OCI-LY3 (cell line): Measurements from ENCODE around the gene GOLGA8Q.
"Not testable (repeated sequence)": the region's sequence is repeated elsewhere in the genome, so short reads cannot be mapped to it uniquely, and the experiment has no call there.

Source experiments
- H2AFZ ChIP-seq: fragments of 200-600, 300-600 bp; shearing (Covaris generic); 2 replicates; pipeline ENCODE4 v1.6.0; 2014; ENCODE audit warnings: antibody characterized with exemption, low read depth, low read length
- H3K27ac ChIP-seq: fragments of 200-600, 300-600 bp; sonication (generic); 2 replicates; pipeline ENCODE4 v1.5.1; 2014; ENCODE audit warnings: mild to moderate bottlenecking, low read length, moderate library complexity, mixed read lengths
- H3K27me3 ChIP-seq: fragments of 200-600, 300-600 bp; sonication (generic); 2 replicates; pipeline ENCODE4 v1.6.1; 2014; ENCODE audit warnings: low read depth, low read length, mixed read lengths
- H3K36me3 ChIP-seq: fragments of 200-600, 300-600 bp; sonication (generic); replicated peaks from 2 replicates; pipeline ENCODE3; 2014; ENCODE audit warnings: low read depth, low read length, mixed read lengths
- H3K4me1 ChIP-seq: fragments of 300-600, 200-600 bp; sonication (generic); 2 replicates; pipeline ENCODE4 v1.6.1; 2014; ENCODE audit warnings: low read length, mixed read lengths
- H3K4me2 ChIP-seq: fragments of 200-600, 300-600 bp; sonication (generic); 2 replicates; pipeline ENCODE4 v1.6.1; 2014; ENCODE audit warnings: low read length, mixed read lengths
- H3K4me3 ChIP-seq: fragments of 300-600, 200-600 bp; sonication (generic); 2 replicates; pipeline ENCODE4 v1.5.1; 2014; ENCODE audit warnings: antibody characterized with exemption, mild to moderate bottlenecking, low read length, moderate library complexity
- H3K79me2 ChIP-seq: fragments of 300-600, 200-600 bp; shearing (Covaris generic); 2 replicates; pipeline ENCODE4 v1.6.1; 2014; ENCODE audit warnings: mild to moderate bottlenecking, low read length, mixed read lengths
- H3K9ac ChIP-seq: fragments of 300-600, 200-600 bp; shearing (Covaris generic); 2 replicates; pipeline ENCODE4 v1.6.0; 2014; ENCODE audit warnings: mild to moderate bottlenecking, low read length, moderate library complexity
- H3K9me3 ChIP-seq: fragments of 200-600, 300-600 bp; shearing (Covaris generic); 2 replicates; pipeline ENCODE4 v1.6.1; 2014; ENCODE audit warnings: low read length, mixed read lengths; ENCODE audit not compliant: insufficient read depth
- H4K20me1 ChIP-seq: fragments of 200-600, 300-600 bp; sonication (generic); 2 replicates; pipeline ENCODE4 v1.6.1; 2016; ENCODE audit warnings: low read length, mixed read lengths; ENCODE audit not compliant: insufficient read depth

GOLGA8Q gene, protein sequence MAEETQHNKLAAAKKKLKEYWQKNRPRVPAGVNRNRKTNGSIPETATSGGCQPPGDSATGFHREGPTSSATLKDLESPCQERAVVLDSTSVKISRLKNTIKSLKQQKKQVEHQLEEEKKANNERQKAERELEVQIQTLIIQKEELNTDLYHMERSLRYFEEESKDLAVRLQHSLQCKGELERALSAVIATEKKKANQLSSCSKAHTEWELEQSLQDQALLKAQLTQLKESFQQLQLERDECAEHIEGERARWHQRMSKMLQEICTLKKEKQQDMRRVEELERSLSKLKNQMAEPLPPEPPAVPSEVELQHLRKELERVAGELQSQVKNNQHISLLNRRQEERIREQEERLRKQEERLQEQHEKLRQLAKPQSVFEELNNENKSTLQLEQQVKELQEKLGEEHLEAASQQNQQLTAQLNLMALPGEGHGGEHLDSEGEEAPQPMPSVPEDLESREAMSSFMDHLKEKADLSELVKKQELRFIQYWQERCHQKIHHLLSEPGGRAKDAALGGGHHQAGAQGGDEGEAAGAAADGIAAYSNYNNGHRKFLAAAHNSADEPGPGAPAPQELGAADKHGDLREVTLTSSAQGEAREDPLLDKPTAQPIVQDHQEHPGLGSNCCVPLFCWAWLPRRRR

DNA sequence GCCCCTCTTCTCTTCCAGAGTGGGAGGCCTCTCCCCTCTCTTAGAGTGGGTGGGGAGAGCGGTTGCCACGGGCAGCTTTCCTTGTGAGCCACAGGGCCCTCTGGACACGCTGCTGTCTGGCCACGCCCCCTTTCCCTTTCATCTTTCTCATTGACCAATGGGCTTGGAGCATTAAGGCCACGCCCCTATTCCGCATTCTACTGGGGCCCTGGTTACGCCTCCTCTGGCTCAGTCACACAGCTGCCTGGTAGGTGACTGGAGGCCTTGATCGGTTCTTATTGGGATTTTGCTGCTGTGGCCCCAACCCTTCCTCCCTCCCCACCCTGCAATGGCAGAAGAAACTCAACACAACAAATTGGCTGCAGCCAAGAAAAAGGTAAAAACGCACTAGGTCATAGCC is at the start of gene GOLGA8Q:
TSS of gene GOLGA8Q (plus strand) at position 301 of the 400 bp plus-strand sequence. CDS start at position 329, 28 bp downstream.
- not testable (repeated sequence) for H3K4me1 ChIP-seq, H3K9ac ChIP-seq, H3K4me3 ChIP-seq, H3K27me3 ChIP-seq, H3K4me2 ChIP-seq, H4K20me1 ChIP-seq, H3K79me2 ChIP-seq, H2AFZ ChIP-seq, H3K36me3 ChIP-seq, H3K27ac ChIP-seq, H3K9me3 ChIP-seq

DNA sequence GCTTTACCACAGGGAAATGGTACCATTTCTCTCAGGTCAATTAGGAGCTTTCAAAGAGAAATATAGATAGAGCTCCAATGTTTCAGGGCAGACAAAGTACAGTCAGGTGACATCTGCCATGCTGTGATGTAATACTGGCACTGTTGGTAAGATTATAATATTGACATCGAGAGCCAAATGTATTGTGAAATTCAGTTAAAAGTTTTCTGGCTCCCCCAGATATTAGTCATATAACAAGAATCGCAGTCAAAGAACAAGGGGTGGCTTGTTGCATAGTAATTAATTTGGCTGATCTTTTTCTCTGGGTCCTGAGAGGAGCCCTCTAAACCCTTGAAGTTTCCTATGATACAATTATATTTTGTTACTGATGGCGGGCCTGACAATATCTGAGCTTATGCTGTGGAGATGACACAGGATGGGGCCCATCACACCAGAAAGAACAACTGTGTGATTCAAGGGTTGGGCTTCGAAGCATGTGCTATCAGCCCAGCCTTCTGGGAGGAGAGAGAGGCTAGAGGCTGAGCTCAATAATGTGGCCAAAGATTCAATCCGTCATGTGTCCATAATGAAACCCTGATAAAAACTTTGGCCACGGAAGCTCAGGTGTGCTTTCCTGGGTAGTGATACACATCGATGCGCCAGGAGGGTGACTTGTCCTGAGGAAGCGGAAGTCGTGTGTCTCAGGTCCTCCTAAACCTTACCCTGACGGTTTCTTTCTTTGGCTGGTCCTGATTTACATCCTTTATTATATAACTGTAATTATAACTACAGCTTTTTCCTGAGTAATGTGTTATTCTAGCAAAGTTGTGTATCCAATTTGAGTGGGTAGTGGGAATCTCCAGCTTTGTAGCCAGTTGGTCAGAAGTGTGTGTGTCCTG is 48.7 kb upstream of the GOLGA8Q start:
- H4K20me1 ChIP-seq, H3K27ac ChIP-seq: not testable (repeated sequence)

DNA sequence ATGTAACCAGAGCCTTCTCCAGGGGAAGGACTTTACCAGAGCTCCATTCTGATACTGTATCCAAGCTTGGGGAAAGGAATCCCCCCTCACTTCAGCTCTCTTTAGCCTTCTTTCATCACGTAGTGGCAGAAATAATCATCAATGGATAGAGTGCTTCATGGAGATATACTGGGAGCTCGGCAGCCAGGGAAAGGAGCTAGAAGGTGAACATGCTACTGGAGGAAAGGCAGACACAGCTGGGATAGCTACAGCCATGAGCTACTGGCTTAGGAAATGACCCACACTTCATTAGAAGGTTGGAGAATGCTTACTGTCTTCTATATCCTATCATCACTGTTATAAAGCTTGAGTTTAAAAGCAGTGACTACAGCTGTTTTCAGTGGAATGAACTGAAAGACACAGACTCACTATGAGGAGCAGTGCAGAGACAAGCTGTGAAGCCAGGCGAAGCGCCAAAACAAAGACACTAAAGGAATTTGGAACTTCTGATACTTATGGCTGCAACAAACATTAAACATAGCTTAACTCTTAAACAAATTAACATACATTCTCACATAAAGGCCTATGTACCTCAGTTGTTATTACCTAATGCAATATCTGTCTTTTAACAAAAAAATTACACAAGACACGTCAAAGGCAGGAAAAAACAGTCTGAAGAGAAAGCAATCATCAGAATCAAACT is 47.5 kb upstream of the GOLGA8Q start:
- not testable (repeated sequence) for H3K4me2 ChIP-seq, H4K20me1 ChIP-seq, H2AFZ ChIP-seq, H3K27me3 ChIP-seq, H3K4me1 ChIP-seq, H3K79me2 ChIP-seq, H3K36me3 ChIP-seq, H3K4me3 ChIP-seq, H3K9me3 ChIP-seq, H3K9ac ChIP-seq, H3K27ac ChIP-seq

More for the DNA sequence above, 48.7 kb upstream of the GOLGA8Q start:
- not testable (repeated sequence) for H2AFZ ChIP-seq, H3K4me1 ChIP-seq, H3K36me3 ChIP-seq, H3K4me3 ChIP-seq, H3K9ac ChIP-seq, H3K9me3 ChIP-seq, H3K27me3 ChIP-seq, H3K4me2 ChIP-seq, H3K79me2 ChIP-seq

DNA sequence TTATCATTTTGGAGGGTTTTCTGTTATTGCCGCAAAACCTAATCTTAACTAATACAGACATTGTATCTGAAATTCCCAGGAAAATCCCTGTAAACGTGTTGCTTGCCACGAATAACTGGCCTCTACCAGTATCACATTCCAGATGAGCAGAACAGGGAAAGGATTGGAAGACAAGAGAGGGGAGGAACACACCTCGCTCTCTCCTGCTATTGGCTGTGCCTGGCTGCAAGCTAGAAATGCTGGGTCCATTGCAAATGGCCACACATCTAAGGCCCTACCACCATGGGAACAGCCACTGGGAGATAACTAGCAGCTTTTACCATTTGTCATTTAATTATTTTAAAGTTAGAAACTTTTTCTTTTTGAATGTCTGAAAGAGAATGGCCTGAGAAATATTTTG is 37.3 kb upstream of the GOLGA8Q start:
- H3K4me2 ChIP-seq, H3K4me1 ChIP-seq, H3K4me3 ChIP-seq, H3K9ac ChIP-seq, H4K20me1 ChIP-seq, H3K79me2 ChIP-seq, H2AFZ ChIP-seq, H3K27me3 ChIP-seq, H3K36me3 ChIP-seq, H3K27ac ChIP-seq, H3K9me3 ChIP-seq: not testable (repeated sequence)

DNA sequence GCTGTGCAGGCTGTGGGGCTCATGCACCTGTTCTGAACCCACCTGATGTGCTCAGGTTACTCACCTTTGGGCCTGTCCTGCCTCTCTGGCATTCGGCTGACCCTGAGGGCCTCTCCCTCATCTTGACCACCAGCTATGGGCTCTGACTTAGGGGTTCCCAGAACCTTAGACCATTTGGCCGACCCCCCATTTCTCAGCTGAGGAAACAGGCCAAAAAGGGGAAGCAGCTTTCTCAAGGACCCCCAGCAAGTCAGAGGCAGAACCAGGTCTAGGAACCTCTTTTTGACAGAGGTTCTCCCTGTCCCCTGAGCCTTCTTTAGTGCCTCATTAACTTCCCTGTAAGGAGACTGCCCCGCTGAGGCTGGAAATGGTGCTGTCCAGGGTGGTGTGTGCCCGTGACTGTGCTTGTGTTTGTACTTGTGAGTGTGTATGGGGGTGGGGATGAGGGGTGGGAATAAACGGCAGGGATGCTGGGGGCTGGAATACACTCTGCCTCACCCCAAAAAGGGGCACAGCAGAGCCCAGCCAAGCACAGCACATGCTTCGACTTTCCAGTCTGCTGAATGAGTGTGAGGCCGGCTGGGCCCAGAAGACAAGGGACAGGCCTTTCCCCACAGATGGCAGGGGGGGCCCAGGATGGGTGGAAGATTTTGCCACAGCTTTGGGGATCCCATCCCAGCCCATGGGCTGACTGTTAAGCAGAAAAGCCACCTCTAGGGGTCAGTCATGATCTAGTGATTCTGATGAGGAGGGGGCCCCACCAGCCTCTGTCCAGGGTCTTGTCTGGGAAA is 28.2 kb upstream of the GOLGA8Q start:
- not testable (repeated sequence) for H2AFZ ChIP-seq, H4K20me1 ChIP-seq, H3K9me3 ChIP-seq, H3K4me1 ChIP-seq, H3K9ac ChIP-seq, H3K27ac ChIP-seq, H3K4me2 ChIP-seq, H3K4me3 ChIP-seq, H3K27me3 ChIP-seq, H3K36me3 ChIP-seq, H3K79me2 ChIP-seq

DNA sequence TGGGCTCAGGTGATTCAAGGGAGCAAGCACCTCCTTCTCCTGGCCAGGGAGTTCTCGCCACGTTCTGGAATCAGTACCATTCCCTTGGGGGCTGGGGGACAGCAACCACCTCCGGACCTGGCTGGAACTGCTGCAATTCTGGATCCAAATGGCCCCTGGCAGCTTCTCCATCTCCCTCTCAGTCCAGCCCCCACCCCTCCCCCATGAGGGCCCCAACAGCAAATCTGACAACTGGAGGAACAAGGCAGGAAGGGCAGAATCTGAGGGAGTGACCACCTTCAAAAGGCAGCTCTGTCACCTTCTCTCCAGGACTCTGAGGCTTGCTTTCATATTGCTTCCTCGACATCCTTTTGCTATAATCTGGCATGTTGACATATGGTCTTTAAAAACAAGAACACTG is 25.9 kb upstream of the GOLGA8Q start:
- H3K27ac ChIP-seq, H3K4me1 ChIP-seq, H4K20me1 ChIP-seq, H3K4me2 ChIP-seq, H3K4me3 ChIP-seq, H2AFZ ChIP-seq, H3K9me3 ChIP-seq, H3K27me3 ChIP-seq, H3K36me3 ChIP-seq, H3K9ac ChIP-seq, H3K79me2 ChIP-seq: not testable (repeated sequence)

DNA sequence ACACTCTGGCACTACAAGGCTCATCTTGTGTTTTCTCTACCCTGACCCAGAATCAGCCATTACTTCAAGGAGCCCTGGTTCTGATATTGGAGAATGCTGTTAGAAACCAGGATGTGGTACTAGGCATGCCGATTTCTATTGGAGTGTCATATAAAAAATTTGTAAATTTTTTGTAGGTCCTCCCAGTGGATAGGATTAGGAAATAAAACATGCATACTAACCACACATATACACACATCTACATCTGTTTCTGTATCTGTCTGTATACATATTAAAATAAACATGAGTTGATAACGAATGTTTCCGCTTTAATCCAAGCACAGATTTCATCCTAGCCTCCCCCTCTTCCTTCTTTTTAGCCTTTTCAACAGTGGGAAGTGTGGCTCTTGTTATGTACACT is 22.8 kb upstream of the GOLGA8Q start:
- not testable (repeated sequence) for H3K27ac ChIP-seq, H3K79me2 ChIP-seq, H3K9me3 ChIP-seq, H4K20me1 ChIP-seq, H3K27me3 ChIP-seq, H3K4me1 ChIP-seq, H3K9ac ChIP-seq, H2AFZ ChIP-seq, H3K4me3 ChIP-seq, H3K4me2 ChIP-seq, H3K36me3 ChIP-seq

DNA sequence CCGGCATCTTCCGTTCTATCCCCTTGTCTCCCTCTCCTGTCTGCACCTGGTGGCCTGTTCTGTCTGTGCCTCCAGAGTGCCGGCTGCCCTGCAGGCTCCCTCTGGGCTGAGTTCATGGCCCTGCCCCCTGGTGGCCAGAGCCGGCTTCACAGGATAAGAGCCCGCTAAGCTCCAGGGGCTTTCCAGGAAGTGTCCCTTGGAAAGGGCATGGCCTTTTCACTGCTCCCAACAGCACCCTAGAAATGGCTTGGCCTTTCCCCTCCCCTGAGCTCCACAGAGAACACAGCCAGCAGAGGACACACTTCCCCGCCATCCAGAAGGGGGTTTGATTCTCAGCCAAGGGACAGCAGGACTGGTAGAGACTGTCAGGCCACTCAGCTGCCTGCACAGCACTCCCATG is 15.1 kb downstream of the GOLGA8Q start:
- not testable (repeated sequence) for H3K27me3 ChIP-seq, H3K9ac ChIP-seq, H3K4me3 ChIP-seq, H3K36me3 ChIP-seq, H4K20me1 ChIP-seq, H3K4me1 ChIP-seq, H3K4me2 ChIP-seq, H3K27ac ChIP-seq, H3K79me2 ChIP-seq, H2AFZ ChIP-seq, H3K9me3 ChIP-seq
